GM23338 (cell line): ENCODE results near the gene UBE2E2.
"Not testable (repeated sequence)": the region's sequence is repeated elsewhere in the genome, so short reads cannot be mapped to it uniquely, and the experiment has no call there.

ENCODE experiments used
- EZH2 ChIP-seq: fragments of 200-600 bp; sonication (generic); IDR thresholded peaks from one replicate; pipeline ENCODE4 v1.8.0; 2017; ENCODE audit warnings: antibody characterized with exemption, mild to moderate bottlenecking, low read depth; ENCODE audit not compliant: unreplicated experiment
- POLR2AphosphoS5 ChIP-seq: IDR thresholded peaks from 2 replicates; pipeline ENCODE4 v1.6.1; 2016; ENCODE audit warnings: antibody characterized with exemption, low read depth
- STAT1 ChIP-seq: IDR thresholded peaks from one replicate; pipeline ENCODE4 v1.6.1; 2016; ENCODE audit warnings: antibody characterized with exemption; ENCODE audit not compliant: unreplicated experiment
- TF ChIP-seq, protein P1 (sequence below), 2 experiments: fragments of 200-600 bp in 1 of 2; sonication (generic) in 1 of 2; conservative IDR thresholded peaks; 2 replicates each; pipeline versions ENCODE4 v1.5.1 to v1.6.1; 2016 to 2017; ENCODE audit warnings: antibody characterized with exemption in 2 of 2, low read depth in 2 of 2, mild to moderate bottlenecking in 2 of 2, moderate library complexity in 1 of 2

DNA sequence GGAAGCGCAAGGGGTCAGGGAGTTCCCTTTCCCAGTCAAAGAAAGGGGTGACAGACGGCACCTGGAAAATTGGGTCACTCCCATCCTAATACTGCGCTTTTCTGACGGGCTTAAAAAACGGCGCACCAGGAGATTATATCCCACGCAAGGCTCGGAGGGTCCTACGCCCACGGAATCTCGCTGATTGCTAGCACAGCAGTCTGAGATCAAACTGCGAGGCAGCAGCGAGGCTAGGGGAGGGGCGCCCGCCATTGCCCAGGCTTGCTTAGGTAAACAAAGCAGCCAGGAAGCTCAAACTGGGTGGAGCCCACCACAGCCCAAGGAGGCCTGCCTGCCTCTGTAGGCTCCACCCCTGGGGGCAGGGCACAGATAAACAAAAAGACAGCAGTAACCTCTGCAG lies 146.3 kb downstream of the UBE2E2 start:
- not testable (repeated sequence) for TF ChIP-seq EZH2, POLR2AphosphoS5, STAT1
- TF ChIP-seq, protein P1, sequence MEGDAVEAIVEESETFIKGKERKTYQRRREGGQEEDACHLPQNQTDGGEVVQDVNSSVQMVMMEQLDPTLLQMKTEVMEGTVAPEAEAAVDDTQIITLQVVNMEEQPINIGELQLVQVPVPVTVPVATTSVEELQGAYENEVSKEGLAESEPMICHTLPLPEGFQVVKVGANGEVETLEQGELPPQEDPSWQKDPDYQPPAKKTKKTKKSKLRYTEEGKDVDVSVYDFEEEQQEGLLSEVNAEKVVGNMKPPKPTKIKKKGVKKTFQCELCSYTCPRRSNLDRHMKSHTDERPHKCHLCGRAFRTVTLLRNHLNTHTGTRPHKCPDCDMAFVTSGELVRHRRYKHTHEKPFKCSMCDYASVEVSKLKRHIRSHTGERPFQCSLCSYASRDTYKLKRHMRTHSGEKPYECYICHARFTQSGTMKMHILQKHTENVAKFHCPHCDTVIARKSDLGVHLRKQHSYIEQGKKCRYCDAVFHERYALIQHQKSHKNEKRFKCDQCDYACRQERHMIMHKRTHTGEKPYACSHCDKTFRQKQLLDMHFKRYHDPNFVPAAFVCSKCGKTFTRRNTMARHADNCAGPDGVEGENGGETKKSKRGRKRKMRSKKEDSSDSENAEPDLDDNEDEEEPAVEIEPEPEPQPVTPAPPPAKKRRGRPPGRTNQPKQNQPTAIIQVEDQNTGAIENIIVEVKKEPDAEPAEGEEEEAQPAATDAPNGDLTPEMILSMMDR (conservative IDR thresholded peaks at IDR 0.05; ENCODE audit: low read depth in 2 of 2): not testable (repeated sequence)
